Thyroid gland (tissue), 4 donors: ENCODE data around the gene STAC3.

Experiments
- POLR2A ChIP-seq, 2 donors: fragments of 450-650 bp; IDR thresholded peaks; one replicate each; pipeline ENCODE4 v1.6.1; 2017; ENCODE audit warnings: antibody characterized with exemption in 2 of 2, mild to moderate bottlenecking in 2 of 2, moderate library complexity in 1 of 2
- TF ChIP-seq, protein P1 (sequence below), 6 experiments: fragments of 200-600 bp in 3 of 6; fragments of 450-650 bp in 3 of 6; sonication (generic) in 3 of 6; IDR thresholded peaks; one replicate each; pipeline ENCODE4 v1.5.1; 2016 to 2019; ENCODE audit warnings: antibody characterized with exemption in 6 of 6, mild to moderate bottlenecking in 2 of 6, inconsistent platforms in 1 of 6, moderate library complexity in 1 of 6

GRCh38 chr12:57223191-57224165 is 27.5 kb downstream of the STAC3 start:
- TF ChIP-seq POLR2A (IDR thresholded peaks at IDR 0.05) = no peak
- TF ChIP-seq, protein P1, sequence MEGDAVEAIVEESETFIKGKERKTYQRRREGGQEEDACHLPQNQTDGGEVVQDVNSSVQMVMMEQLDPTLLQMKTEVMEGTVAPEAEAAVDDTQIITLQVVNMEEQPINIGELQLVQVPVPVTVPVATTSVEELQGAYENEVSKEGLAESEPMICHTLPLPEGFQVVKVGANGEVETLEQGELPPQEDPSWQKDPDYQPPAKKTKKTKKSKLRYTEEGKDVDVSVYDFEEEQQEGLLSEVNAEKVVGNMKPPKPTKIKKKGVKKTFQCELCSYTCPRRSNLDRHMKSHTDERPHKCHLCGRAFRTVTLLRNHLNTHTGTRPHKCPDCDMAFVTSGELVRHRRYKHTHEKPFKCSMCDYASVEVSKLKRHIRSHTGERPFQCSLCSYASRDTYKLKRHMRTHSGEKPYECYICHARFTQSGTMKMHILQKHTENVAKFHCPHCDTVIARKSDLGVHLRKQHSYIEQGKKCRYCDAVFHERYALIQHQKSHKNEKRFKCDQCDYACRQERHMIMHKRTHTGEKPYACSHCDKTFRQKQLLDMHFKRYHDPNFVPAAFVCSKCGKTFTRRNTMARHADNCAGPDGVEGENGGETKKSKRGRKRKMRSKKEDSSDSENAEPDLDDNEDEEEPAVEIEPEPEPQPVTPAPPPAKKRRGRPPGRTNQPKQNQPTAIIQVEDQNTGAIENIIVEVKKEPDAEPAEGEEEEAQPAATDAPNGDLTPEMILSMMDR (IDR thresholded peaks at IDR 0.05) = no peak
